ENCODE data around the gene DDX39A. TPM values are rescaled to one million over a fixed set of nuclear protein-coding genes. Genes with fewer than 3 reads are reported as not detected.

Gene DDX39A
- polyA plus RNA-seq, 1 of the 3 experiments (the other 2 are of a cell fraction), result 88.8 TPM

DNA sequence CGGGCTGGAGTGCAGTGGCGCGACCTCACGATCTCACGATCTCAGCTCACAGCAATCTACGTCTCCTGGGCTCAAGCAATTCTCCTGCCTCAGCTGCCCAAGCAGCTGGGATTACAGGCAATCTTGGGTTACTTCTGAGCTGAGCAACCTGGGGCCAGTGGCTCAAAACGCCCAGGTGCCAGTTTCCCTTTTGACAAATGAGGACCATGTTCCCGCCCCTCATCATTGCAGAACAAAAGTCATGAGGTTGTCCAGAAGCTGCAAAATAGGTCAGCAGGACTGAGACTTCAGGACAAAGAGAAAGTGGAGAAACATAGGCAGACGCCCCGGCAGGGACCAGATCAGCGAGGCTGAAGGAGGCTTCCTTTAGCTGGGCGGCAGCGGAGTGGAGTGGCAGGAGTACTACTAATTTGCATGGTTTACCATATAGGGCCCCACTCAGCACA lies 41.2 kb downstream of the DDX39A start:
- DNase-seq, result no peak

DNA sequence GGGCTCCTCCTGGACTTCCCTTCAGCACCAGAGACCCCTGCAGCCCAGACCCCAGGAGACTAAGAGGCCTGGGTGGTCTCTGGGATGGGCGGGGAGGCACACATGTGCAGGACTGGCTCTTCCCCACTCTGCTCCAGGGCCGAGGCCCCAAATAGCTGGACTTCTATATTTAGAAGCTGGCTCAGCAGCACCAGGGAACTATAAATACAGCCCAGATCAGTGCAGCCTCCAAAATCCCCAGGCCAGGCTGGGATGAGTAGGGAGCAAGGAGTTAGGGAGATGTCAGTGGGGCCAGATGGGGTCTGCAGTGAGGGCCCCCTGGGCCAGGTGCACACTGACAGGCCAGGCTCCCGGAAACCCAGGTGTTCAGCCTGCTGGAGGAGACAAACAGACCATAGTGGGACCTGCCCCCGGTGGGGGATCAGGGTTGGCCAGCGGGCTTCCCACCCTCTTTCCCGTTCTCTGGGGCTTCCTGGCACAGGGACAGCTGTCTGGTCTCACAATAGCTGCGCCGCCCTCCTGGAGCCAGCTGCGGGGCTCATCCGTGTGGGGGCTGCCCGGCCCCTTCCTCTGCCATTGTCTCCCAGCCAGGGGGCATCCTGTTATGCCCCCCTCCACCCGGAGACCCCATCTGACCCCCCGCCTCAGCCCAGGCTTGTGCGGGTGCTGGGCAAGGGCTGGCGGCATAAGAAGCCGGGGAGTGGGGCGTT lies 43.4 kb downstream of the DDX39A start:
- Histone ChIP-seq H3K27ac (ENCODE audit: low read depth in 2 of 2, low read length in 1 of 2) (no peak overlapping the region), H3K79me2 (ENCODE audit: insufficient read depth) (no peaks in the 10 kb centered on the region), H3K27me3 (ENCODE audit: insufficient read depth) (no peaks in the 10 kb centered on the region), H3K9me3 (no peaks in the 10 kb centered on the region), H2AFZ (ENCODE audit: low read depth) (no peak overlapping the region), H4K20me1 (ENCODE audit: insufficient read depth) (no peaks in the 10 kb centered on the region), H3K9ac (no peak overlapping the region), H3K4me2 (no peak overlapping the region), H3K9me2 (no peaks in the 10 kb centered on the region), H3F3A (replicated peaks; ENCODE audit: insufficient read depth) (no peaks in the 10 kb centered on the region), H3K4me3 (ENCODE audit: low read depth in 2 of 2, low read length in 1 of 2) (no peak overlapping the region), H3K4me1 (ENCODE audit: control insufficient read depth in 1 of 2, insufficient read depth in 2 of 2, low read depth in 1 of 2, low read length in 1 of 2) (peaks cover 0 to 9% of the 10 kb centered on the region in 2 experiments; a peak in 2 of 4 replicates), H3K36me3 (replicated peaks in 1 of 2; ENCODE audit: control insufficient read depth in 1 of 2, insufficient read depth in 2 of 2, low read length in 1 of 2) (no peaks in the 10 kb centered on the region)
- TF ChIP-seq GABPA (IDR thresholded peaks at IDR 0.05; ENCODE audit: low read depth), result no peak
- no peak for TF ChIP-seq EZH2phosphoT487 (IDR thresholded peaks at IDR 0.05; ENCODE audit: borderline replicate concordance, low read depth)
- TF ChIP-seq TCF12 (IDR thresholded peaks at IDR 0.05), result no peak
- no peak for DNase-seq
- POLR2A ChIA-PET, result interaction anchor here (0.5 kb wide), 1 partner anchor 50 kb away, joined by 3 read pairs; no protein-coding TSS in a partner anchor
- CTCF ChIA-PET, result no interaction called here
- 79% methylated on average over 8 of the region's 17 CpGs for whole genome bisulfite sequencing (ENCODE audit: low lambda C conversion rate)

More for the DNA sequence above, 41.2 kb downstream of the DDX39A start:
- Histone ChIP-seq H3K27me3 (ENCODE audit: insufficient read depth) (no peaks in the 10 kb centered on the region), H3F3A (replicated peaks; ENCODE audit: insufficient read depth) (no peaks in the 10 kb centered on the region), H3K9me2 (no peaks in the 10 kb centered on the region), H2AFZ (ENCODE audit: low read depth) (no peak overlapping the region), H3K9ac (no peak overlapping the region), H3K9me3 (no peaks in the 10 kb centered on the region), H3K4me1 (ENCODE audit: control insufficient read depth in 1 of 2, insufficient read depth in 2 of 2, low read depth in 1 of 2, low read length in 1 of 2) (peaks cover 0 to 16% of the 10 kb centered on the region in 2 experiments; a peak in 2 of 4 replicates), H3K4me2 (no peak overlapping the region), H3K36me3 (replicated peaks in 1 of 2; ENCODE audit: control insufficient read depth in 1 of 2, insufficient read depth in 2 of 2, low read length in 1 of 2) (no peaks in the 10 kb centered on the region), H3K79me2 (ENCODE audit: insufficient read depth) (0 out of 2 replicates have a peak, but pooled peaks cover 7% of the 10 kb centered on the region), H3K27ac (ENCODE audit: low read depth in 2 of 2, low read length in 1 of 2) (no peak overlapping the region), H4K20me1 (ENCODE audit: insufficient read depth) (no peaks in the 10 kb centered on the region), H3K4me3 (ENCODE audit: low read depth in 2 of 2, low read length in 1 of 2) (no peak overlapping the region)
- POLR2A ChIA-PET, result no interaction called here
- TF ChIP-seq TCF12 (IDR thresholded peaks at IDR 0.05) (no peak), RCOR1 (IDR thresholded peaks at IDR 0.05; ENCODE audit: low read length) (no peak), JUND (IDR thresholded peaks at IDR 0.05) (no peak), YY1 (IDR thresholded peaks at IDR 0.05; ENCODE audit: low read depth) (no peak), RAD21 (IDR thresholded peaks at IDR 0.05; ENCODE audit: low read length) (no peak), SMC3 (IDR thresholded peaks at IDR 0.05; ENCODE audit: low read depth, low read length) (no peak), TEAD4 (IDR thresholded peaks at IDR 0.05; ENCODE audit: borderline replicate concordance, insufficient read depth) (no peak), IRF3 (IDR thresholded peaks at IDR 0.05; ENCODE audit: low read depth, low read length) (no peak), SIN3A (IDR thresholded peaks at IDR 0.05; ENCODE audit: borderline replicate concordance, low read depth, low read length) (no peak), TAF1 (IDR thresholded peaks at IDR 0.05; ENCODE audit: borderline replicate concordance, low read depth, low read length) (no peak), MAX (IDR thresholded peaks at IDR 0.05; ENCODE audit: low read depth) (no peak), USF2 (IDR thresholded peaks at IDR 0.05; ENCODE audit: borderline replicate concordance, low read depth, low read length) (no peak), GABPA (IDR thresholded peaks at IDR 0.05; ENCODE audit: low read depth) (no peak), MEF2A (IDR thresholded peaks at IDR 0.05; ENCODE audit: borderline replicate concordance, low read depth) (no peak)
- 84% methylated on average over 13 of the region's 13 CpGs for WGBS (ENCODE audit: low lambda C conversion rate)
- CTCF ChIA-PET, result interaction anchor here (1.1 to 1.4 kb wide), 2 partner anchors 29 to 30 kb away, joined by 3 to 5 read pairs; no protein-coding TSS in a partner anchor
